ENCODE results near the gene CLCN3. TPM values are rescaled to one million over a fixed set of nuclear protein-coding genes. Genes with fewer than 3 reads are reported as not detected.

Gene CLCN3
- total RNA-seq, 2 donors from 2014 or later: 36.4 to 43.8 TPM

- H3K36me3 ChIP-seq (ENCODE audit: control insufficient read depth, insufficient read depth, low read length): peaks cover 33% of the 10 kb centered on the region
- no peak overlapping the region for H3K27ac ChIP-seq (ENCODE audit: low read depth, low read length)
- H3K9ac ChIP-seq (ENCODE audit: extremely low read depth, low read length, poor library complexity, severe bottlenecking): no peak overlapping the region
- Mint-ChIP-seq H3K9me3 (peaks cover 18% of the 10 kb centered on the region), H3K27me3 (ENCODE audit: insufficient read depth) (no peaks in the 10 kb centered on the region), H3K27ac (no peak overlapping the region), H3K4me3 (no peak overlapping the region), H3K4me1 (no peaks in the 10 kb centered on the region), H3K36me3 (ENCODE audit: low read depth) (peaks cover 52% of the 10 kb centered on the region)
- no peak overlapping the region for H3K4me3 ChIP-seq (ENCODE audit: low read length)
- H3K27me3 ChIP-seq (ENCODE audit: control insufficient read depth, insufficient read depth, low read length, poor library complexity, severe bottlenecking): no peaks in the 10 kb centered on the region
- DNase-seq: no peak
- H3K4me1 ChIP-seq (ENCODE audit: control insufficient read depth, insufficient read depth, low read length): no peaks in the 10 kb centered on the region
- TF ChIP-seq CTCF (conservative IDR thresholded peaks at IDR 0.05): no peak
- peaks cover 17% of the 10 kb centered on the region for H3K9me3 ChIP-seq (ENCODE audit: control insufficient read depth, low read length)
- WGBS, 2 experiments (ENCODE audit: insufficient coverage in 1 of 2, insufficient read length in 1 of 2): 92 to 95% methylated on average over 2 to 4 of the region's 4 CpGs
Measured at GRCh38 chr4:169682372-169683047, 62.1 kb downstream of the CLCN3 start.

GRCh38 chr4:169689681-169690080 lies 69.3 kb downstream of the CLCN3 start:
- H3K9ac ChIP-seq (ENCODE audit: extremely low read depth, low read length, poor library complexity, severe bottlenecking): no peak overlapping the region
- TF ChIP-seq CTCF (conservative IDR thresholded peaks at IDR 0.05): no peak
- 95 to 100% methylated on average over 1 of the region's 1 CpG for whole genome bisulfite sequencing, 2 experiments (ENCODE audit: insufficient coverage in 1 of 2, insufficient read length in 1 of 2)
- H3K36me3 Mint-ChIP-seq (ENCODE audit: low read depth): peaks cover 28% of the 10 kb centered on the region
- H3K4me1 ChIP-seq (ENCODE audit: control insufficient read depth, insufficient read depth, low read length): no peaks in the 10 kb centered on the region
- H3K27ac ChIP-seq (ENCODE audit: low read depth, low read length): no peak overlapping the region
- H3K36me3 ChIP-seq (ENCODE audit: control insufficient read depth, insufficient read depth, low read length): peaks cover 51% of the 10 kb centered on the region
- no peaks in the 10 kb centered on the region for H3K27me3 ChIP-seq (ENCODE audit: control insufficient read depth, insufficient read depth, low read length, poor library complexity, severe bottlenecking)
- H3K4me3 Mint-ChIP-seq: no peak overlapping the region
- no peaks in the 10 kb centered on the region for H3K9me3 ChIP-seq (ENCODE audit: control insufficient read depth, low read length)
- DNase-seq: no peak
- H3K9me3 Mint-ChIP-seq: no peaks in the 10 kb centered on the region
- no peaks in the 10 kb centered on the region for H3K27me3 Mint-ChIP-seq (ENCODE audit: insufficient read depth)
- no peak overlapping the region for H3K4me3 ChIP-seq (ENCODE audit: low read length)
- H3K27ac Mint-ChIP-seq: no peak overlapping the region
- H3K4me1 Mint-ChIP-seq: no peaks in the 10 kb centered on the region

GRCh38 chr4:169690787-169691186 lies 70.4 kb downstream of the CLCN3 start:
- Histone ChIP-seq H3K9me3 (ENCODE audit: control insufficient read depth, low read length) (no peaks in the 10 kb centered on the region), H3K27ac (ENCODE audit: low read depth, low read length) (no peak overlapping the region), H3K4me3 (ENCODE audit: low read length) (no peak overlapping the region), H3K27me3 (ENCODE audit: control insufficient read depth, insufficient read depth, low read length, poor library complexity, severe bottlenecking) (no peaks in the 10 kb centered on the region), H3K4me1 (ENCODE audit: control insufficient read depth, insufficient read depth, low read length) (no peaks in the 10 kb centered on the region), H3K9ac (ENCODE audit: extremely low read depth, low read length, poor library complexity, severe bottlenecking) (no peak overlapping the region), H3K36me3 (ENCODE audit: control insufficient read depth, insufficient read depth, low read length) (peaks cover 48% of the 10 kb centered on the region)
- Mint-ChIP-seq H3K4me1 (no peaks in the 10 kb centered on the region), H3K9me3 (no peaks in the 10 kb centered on the region), H3K36me3 (ENCODE audit: low read depth) (peaks cover 23% of the 10 kb centered on the region), H3K27me3 (ENCODE audit: insufficient read depth) (no peaks in the 10 kb centered on the region), H3K4me3 (no peak overlapping the region), H3K27ac (no peak overlapping the region)
- TF ChIP-seq CTCF (conservative IDR thresholded peaks at IDR 0.05): no peak
- DNase-seq: no peak
- WGBS, 2 experiments (ENCODE audit: insufficient coverage in 1 of 2, insufficient read length in 1 of 2): 86 to 98% methylated on average over 5 of the region's 5 CpGs
